HEK293 (cell line): ENCODE measurements around the gene PPM1F.
"Not testable (repeated sequence)": the region's sequence is repeated elsewhere in the genome, so short reads cannot be mapped to it uniquely, and the experiment has no call there.

Source experiments
- MZF1 ChIP-seq: fragments of 450-650 bp; formaldehyde crosslinking; IDR thresholded peaks from 2 replicates; pipeline ENCODE4 v1.5.1; 2017; ENCODE audit warnings: missing biosample characterization, missing genetic modification characterization, borderline replicate concordance
- REST ChIP-seq: fragments of 450-650 bp; formaldehyde crosslinking; IDR thresholded peaks from 2 replicates; pipeline ENCODE4 v1.5.1; 2016; ENCODE audit warnings: missing biosample characterization, missing genetic modification characterization
- SP2 ChIP-seq: fragments of 450-650 bp; formaldehyde crosslinking; IDR thresholded peaks from 2 replicates; pipeline ENCODE4 v1.5.1; 2016; ENCODE audit warnings: missing biosample characterization, missing genetic modification characterization
- YY1 ChIP-seq: fragments of 450-650 bp; formaldehyde crosslinking; IDR thresholded peaks from 2 replicates; pipeline ENCODE4 v1.5.1; 2018; ENCODE audit warnings: missing biosample characterization, missing genetic modification characterization
- ZNF157 ChIP-seq: fragments of 450-650 bp; formaldehyde crosslinking; IDR thresholded peaks from 2 replicates; pipeline ENCODE4 v1.5.1; 2016; ENCODE audit warnings: missing biosample characterization, missing genetic modification characterization
- ZNF292 ChIP-seq: fragments of 450-650 bp; formaldehyde crosslinking; IDR thresholded peaks from 2 replicates; pipeline ENCODE4 v1.5.1; 2016; ENCODE audit warnings: low read depth, missing biosample characterization, missing genetic modification characterization, borderline replicate concordance
- ZNF692 ChIP-seq: fragments of 450-650 bp; formaldehyde crosslinking; IDR thresholded peaks from 2 replicates; pipeline ENCODE4 v1.5.1; 2016; ENCODE audit warnings: missing biosample characterization, missing genetic modification characterization
- ZNF768 ChIP-seq: fragments of 450-650 bp; formaldehyde crosslinking; IDR thresholded peaks from 2 replicates; pipeline ENCODE4 v1.5.1; 2018; ENCODE audit warnings: missing biosample characterization, mild to moderate bottlenecking, missing genetic modification characterization
- ZNF792 ChIP-seq: fragments of 450-650 bp; formaldehyde crosslinking; IDR thresholded peaks from 2 replicates; pipeline ENCODE4 v1.5.1; 2016; ENCODE audit warnings: missing biosample characterization, missing genetic modification characterization
- TF ChIP-seq, protein P1 (sequence below): fragments of 450-650 bp; formaldehyde crosslinking; IDR thresholded peaks from 2 replicates; pipeline ENCODE4 v1.5.1; 2016; ENCODE audit warnings: missing biosample characterization, missing genetic modification characterization
- TF ChIP-seq, protein P2 (sequence below): fragments of 450-650 bp; formaldehyde crosslinking; conservative IDR thresholded peaks from 2 replicates; pipeline ENCODE4 v1.5.1; 2016; ENCODE audit warnings: low read depth, missing biosample characterization, missing genetic modification characterization

GRCh38 chr22:21905234-21905633 is 47.4 kb downstream of the PPM1F start:
- not testable (repeated sequence) for TF ChIP-seq SP2 (tag by site-specific recombination); YY1 (tag by site-specific recombination); ZNF792 (tag by site-specific recombination); ZNF157 (tag by site-specific recombination); MZF1; REST (tag by site-specific recombination); ZNF292 (tag by site-specific recombination); ZNF768 (tag by site-specific recombination); ZNF692 (tag by site-specific recombination)
- TF ChIP-seq, protein P1, sequence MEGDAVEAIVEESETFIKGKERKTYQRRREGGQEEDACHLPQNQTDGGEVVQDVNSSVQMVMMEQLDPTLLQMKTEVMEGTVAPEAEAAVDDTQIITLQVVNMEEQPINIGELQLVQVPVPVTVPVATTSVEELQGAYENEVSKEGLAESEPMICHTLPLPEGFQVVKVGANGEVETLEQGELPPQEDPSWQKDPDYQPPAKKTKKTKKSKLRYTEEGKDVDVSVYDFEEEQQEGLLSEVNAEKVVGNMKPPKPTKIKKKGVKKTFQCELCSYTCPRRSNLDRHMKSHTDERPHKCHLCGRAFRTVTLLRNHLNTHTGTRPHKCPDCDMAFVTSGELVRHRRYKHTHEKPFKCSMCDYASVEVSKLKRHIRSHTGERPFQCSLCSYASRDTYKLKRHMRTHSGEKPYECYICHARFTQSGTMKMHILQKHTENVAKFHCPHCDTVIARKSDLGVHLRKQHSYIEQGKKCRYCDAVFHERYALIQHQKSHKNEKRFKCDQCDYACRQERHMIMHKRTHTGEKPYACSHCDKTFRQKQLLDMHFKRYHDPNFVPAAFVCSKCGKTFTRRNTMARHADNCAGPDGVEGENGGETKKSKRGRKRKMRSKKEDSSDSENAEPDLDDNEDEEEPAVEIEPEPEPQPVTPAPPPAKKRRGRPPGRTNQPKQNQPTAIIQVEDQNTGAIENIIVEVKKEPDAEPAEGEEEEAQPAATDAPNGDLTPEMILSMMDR (tag by site-specific recombination): not testable (repeated sequence)
- TF ChIP-seq, protein P2, sequence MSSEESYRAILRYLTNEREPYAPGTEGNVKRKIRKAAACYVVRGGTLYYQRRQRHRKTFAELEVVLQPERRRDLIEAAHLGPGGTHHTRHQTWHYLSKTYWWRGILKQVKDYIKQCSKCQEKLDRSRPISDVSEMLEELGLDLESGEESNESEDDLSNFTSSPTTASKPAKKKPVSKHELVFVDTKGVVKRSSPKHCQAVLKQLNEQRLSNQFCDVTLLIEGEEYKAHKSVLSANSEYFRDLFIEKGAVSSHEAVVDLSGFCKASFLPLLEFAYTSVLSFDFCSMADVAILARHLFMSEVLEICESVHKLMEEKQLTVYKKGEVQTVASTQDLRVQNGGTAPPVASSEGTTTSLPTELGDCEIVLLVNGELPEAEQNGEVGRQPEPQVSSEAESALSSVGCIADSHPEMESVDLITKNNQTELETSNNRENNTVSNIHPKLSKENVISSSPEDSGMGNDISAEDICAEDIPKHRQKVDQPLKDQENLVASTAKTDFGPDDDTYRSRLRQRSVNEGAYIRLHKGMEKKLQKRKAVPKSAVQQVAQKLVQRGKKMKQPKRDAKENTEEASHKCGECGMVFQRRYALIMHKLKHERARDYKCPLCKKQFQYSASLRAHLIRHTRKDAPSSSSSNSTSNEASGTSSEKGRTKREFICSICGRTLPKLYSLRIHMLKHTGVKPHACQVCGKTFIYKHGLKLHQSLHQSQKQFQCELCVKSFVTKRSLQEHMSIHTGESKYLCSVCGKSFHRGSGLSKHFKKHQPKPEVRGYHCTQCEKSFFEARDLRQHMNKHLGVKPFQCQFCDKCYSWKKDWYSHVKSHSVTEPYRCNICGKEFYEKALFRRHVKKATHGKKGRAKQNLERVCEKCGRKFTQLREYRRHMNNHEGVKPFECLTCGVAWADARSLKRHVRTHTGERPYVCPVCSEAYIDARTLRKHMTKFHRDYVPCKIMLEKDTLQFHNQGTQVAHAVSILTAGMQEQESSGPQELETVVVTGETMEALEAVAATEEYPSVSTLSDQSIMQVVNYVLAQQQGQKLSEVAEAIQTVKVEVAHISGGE: not testable (repeated sequence)
